IPS-18c (cell line): ENCODE results near the gene PLEKHA4.

Experiments used
- H3K4me3 ChIP-seq: 2 replicates; pipeline ENCODE4 v1.7.0; 2013; ENCODE audit warnings: low read depth, mild to moderate bottlenecking, low read length, moderate library complexity; ENCODE audit not compliant: insufficient read depth
- H3K9me3 ChIP-seq: one replicate; pipeline ENCODE4 v1.6.1; 2013; ENCODE audit warnings: mild to moderate bottlenecking, low read length, moderate library complexity; ENCODE audit not compliant: control insufficient read depth, insufficient read depth

The PLEKHA4 gene

GRCh38 chr19:48817585-48818124 lies 50.8 kb downstream of the PLEKHA4 start:
- Histone ChIP-seq H3K4me3 (no peak overlapping the region), H3K9me3 (no peaks in the 10 kb centered on the region)

- H3K9me3 ChIP-seq, result no peaks in the 10 kb centered on the region
- H3K4me3 ChIP-seq, result no peak overlapping the region
Observed at GRCh38 chr19:48815870-48816501, 52.4 kb downstream of the PLEKHA4 start.

GRCh38 chr19:48814895-48815294 lies 53.5 kb downstream of the PLEKHA4 start:
- H3K4me3 ChIP-seq, result no peak overlapping the region
- H3K9me3 ChIP-seq, result no peaks in the 10 kb centered on the region

- H3K9me3 ChIP-seq, result no peaks in the 10 kb centered on the region
- H3K4me3 ChIP-seq, result no peak overlapping the region
Observed at GRCh38 chr19:48813123-48813913, 55.1 kb downstream of the PLEKHA4 start.

- Histone ChIP-seq H3K9me3 (no peaks in the 10 kb centered on the region), H3K4me3 (peak overlapping the region; percentile 2; the same call in 1 of the 2 replicates)
Observed at GRCh38 chr19:48812094-48812929, 56.1 kb downstream of the PLEKHA4 start.

- Histone ChIP-seq H3K4me3 (peak overlapping the region; percentile 59), H3K9me3 (no peaks in the 10 kb centered on the region)
Observed at GRCh38 chr19:48810151-48810550, 58.3 kb downstream of the PLEKHA4 start.

GRCh38 chr19:48807590-48808308 lies 60.7 kb downstream of the PLEKHA4 start:
- Histone ChIP-seq H3K4me3 (peak overlapping the region; percentile 15; the same call in 1 of the 2 replicates), H3K9me3 (no peaks in the 10 kb centered on the region)

GRCh38 chr19:48806818-48807589 lies 61.4 kb downstream of the PLEKHA4 start:
- Histone ChIP-seq H3K4me3 (peak overlapping the region; percentile 15; the same call in 1 of the 2 replicates), H3K9me3 (no peaks in the 10 kb centered on the region)

GRCh38 chr19:48806518-48806817 lies 61.9 kb downstream of the PLEKHA4 start:
- H3K4me3 ChIP-seq, result no peak overlapping the region
- no peaks in the 10 kb centered on the region for H3K9me3 ChIP-seq

GRCh38 chr19:48805452-48805851 lies 63.0 kb downstream of the PLEKHA4 start:
- Histone ChIP-seq H3K4me3 (no peak overlapping the region), H3K9me3 (no peaks in the 10 kb centered on the region)

- no peak overlapping the region for H3K4me3 ChIP-seq
- no peaks in the 10 kb centered on the region for H3K9me3 ChIP-seq
Observed at GRCh38 chr19:48804496-48804895, 63.9 kb downstream of the PLEKHA4 start.

GRCh38 chr19:48802623-48803022 lies 65.8 kb downstream of the PLEKHA4 start:
- Histone ChIP-seq H3K4me3 (no peak overlapping the region), H3K9me3 (no peaks in the 10 kb centered on the region)

GRCh38 chr19:48799358-48800300 lies 68.8 kb downstream of the PLEKHA4 start:
- Histone ChIP-seq H3K9me3 (no peaks in the 10 kb centered on the region), H3K4me3 (no peak overlapping the region; the same call in 1 of the 2 replicates)

GRCh38 chr19:48798937-48799336 lies 69.5 kb downstream of the PLEKHA4 start:
- no peak overlapping the region; the same call in 1 of the 2 replicates for H3K4me3 ChIP-seq
- no peaks in the 10 kb centered on the region for H3K9me3 ChIP-seq

GRCh38 chr19:48797103-48797502 lies 71.3 kb downstream of the PLEKHA4 start:
- no peaks in the 10 kb centered on the region for H3K9me3 ChIP-seq
- no peak overlapping the region for H3K4me3 ChIP-seq
